ENCODE results near the gene TARS3. TPM values are rescaled to one million over a fixed set of nuclear protein-coding genes. Genes with fewer than 3 reads are reported as not detected.
A peak's percentile ranks its signal among the peaks of the same experiment; 100 is the strongest.

The TARS3 gene
- total RNA-seq, 4 donors from 2014 or later: 33.9 to 43.7 (median 36.4) TPM

- H3K9me3 ChIP-seq: no peaks in the 10 kb centered on the region
- H3K27me3 ChIP-seq: no peaks in the 10 kb centered on the region
- no peak for DNase-seq (ENCODE audit: low spot score in 2 of 2)
- H3K4me3 ChIP-seq: peak overlapping the region; percentile 74 to 87 (median 79)
- peaks cover 0 to 46% (median 26%) of the 10 kb centered on the region in 4 donors for H3K4me1 ChIP-seq
- peak overlapping the region; percentile 92 to 98 (median 96) for H3K27ac ChIP-seq
- H3K36me3 ChIP-seq: peaks cover 0 to 41% (median 0%) of the 10 kb centered on the region in 3 donors
- no peak for TF ChIP-seq EP300 (IDR thresholded peaks at IDR 0.05)
- TF ChIP-seq CTCF (IDR thresholded peaks at IDR 0.05): no peak
- TF ChIP-seq POLR2A (IDR thresholded peaks at IDR 0.05): no peak
- 38 to 40% methylated on average over 27 to 29 of the region's 42 CpGs for WGBS, 2 donors
Measured at GRCh38 chr15:101652786-101653430, 71.4 kb downstream of the TARS3 start.

- TF ChIP-seq CTCF (IDR thresholded peaks at IDR 0.05) (peak; percentile 83 to 98 (median 88)), EP300 (IDR thresholded peaks at IDR 0.05) (peak; percentile 75 to 97), POLR2A (IDR thresholded peaks at IDR 0.05) (peak; percentile 91 to 98)
- 0 to 1% methylated on average over 40 to 49 of the region's 75 CpGs for WGBS, 2 donors
- peak within 1 kb of the TSS; percentile 92 to 98 (median 96) for H3K27ac ChIP-seq
- peaks cover 0 to 47% (median 26%) of the 10 kb centered on the region in 4 donors for H3K4me1 ChIP-seq
- peaks cover 0 to 41% (median 0%) of the 10 kb centered on the region in 3 donors for H3K36me3 ChIP-seq
- H3K9me3 ChIP-seq: no peaks in the 10 kb centered on the region
- H3K4me3 ChIP-seq: peak within 1 kb of the TSS; percentile 74 to 87 (median 79)
- DNase-seq (ENCODE audit: low spot score in 2 of 2): peak; percentile 86
- H3K27me3 ChIP-seq: no peaks in the 10 kb centered on the region
Measured at GRCh38 chr15:101652098-101652785, 72.0 kb downstream of the TARS3 start, which contains the start of gene TM2D3. TSS of gene TM2D3 (minus strand) at chr15:101652381. CDS start at chr15:101652361, 20 bp downstream.

- no peaks in the 10 kb centered on the region for H3K27me3 ChIP-seq
- peak overlapping the region; percentile 92 to 98 (median 96) for H3K27ac ChIP-seq
- peak overlapping the region; percentile 74 to 87 (median 79) for H3K4me3 ChIP-seq
- H3K4me1 ChIP-seq: peaks cover 0 to 53% (median 26%) of the 10 kb centered on the region in 4 donors
- no peak for TF ChIP-seq CTCF (IDR thresholded peaks at IDR 0.05)
- no peak for TF ChIP-seq POLR2A (IDR thresholded peaks at IDR 0.05)
- no peak for TF ChIP-seq EP300 (IDR thresholded peaks at IDR 0.05)
- no peaks in the 10 kb centered on the region for H3K9me3 ChIP-seq
- DNase-seq (ENCODE audit: low spot score in 2 of 2): peak in 1 of 2 donors; percentile 21
- 1% methylated on average over 18 to 23 of the region's 32 CpGs for WGBS, 2 donors
- H3K36me3 ChIP-seq: peaks cover 0 to 41% (median 0%) of the 10 kb centered on the region in 3 donors
Measured at GRCh38 chr15:101651554-101652097, 72.6 kb downstream of the TARS3 start.

DNA sequence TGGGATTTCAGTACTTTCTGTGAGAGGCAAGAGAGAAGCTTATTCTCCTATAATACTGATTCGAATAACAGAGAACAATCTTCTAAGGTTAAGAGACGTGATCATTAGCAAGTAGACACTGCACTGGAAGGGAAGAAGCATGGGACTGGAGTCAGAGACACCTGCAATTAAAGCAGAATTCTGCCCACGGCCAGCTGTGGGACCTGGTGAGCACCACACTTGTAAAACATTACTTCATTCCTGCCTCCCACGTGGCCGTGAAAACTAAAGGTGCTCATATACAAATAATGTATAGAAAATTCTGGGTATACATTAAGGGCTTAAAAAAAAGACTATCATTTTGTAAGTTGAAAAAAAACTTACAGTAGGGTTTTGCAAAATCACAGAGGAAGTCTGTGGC is 74.1 kb downstream of the TARS3 start:
- Histone ChIP-seq H3K9me3 (no peaks in the 10 kb centered on the region), H3K4me1 (peaks cover 0 to 54% (median 26%) of the 10 kb centered on the region in 4 donors), H3K27ac (no peak overlapping the region), H3K36me3 (peaks cover 0 to 41% (median 3%) of the 10 kb centered on the region in 3 donors), H3K27me3 (no peaks in the 10 kb centered on the region), H3K4me3 (no peak overlapping the region)
- TF ChIP-seq EP300 (IDR thresholded peaks at IDR 0.05) (no peak), CTCF (IDR thresholded peaks at IDR 0.05) (no peak)
- DNase-seq (ENCODE audit: low spot score in 2 of 2): no peak
- WGBS, 2 donors: 58 to 68% methylated on average over 5 of the region's 5 CpGs
